B cell (primary cell): ENCODE data around the gene RPL13. TPM values are rescaled to one million over a fixed set of nuclear protein-coding genes. Genes with fewer than 3 reads are reported as not detected.

Experiments used
- ATAC-seq: fragments of 200-7000 bp; cut with Tn5 transposase; one replicate; pipeline ENCODE4 v1.10.0; 2021; ENCODE audit warnings: low read depth, mild to moderate bottlenecking, moderate number of reproducible peaks, moderate library complexity
- CTCF ChIA-PET: fragments of 350-600 bp; sonication (Branson Sonifier 250); formaldehyde crosslinking; loops from one replicate; lab custom pipeline; 2021; ENCODE audit warnings: antibody characterized with exemption, inconsistent platforms; lab: Charles Lee
- POLR2A ChIA-PET: fragments of 350-600 bp; sonication (Branson Sonifier 250); formaldehyde crosslinking; loops from one replicate; lab custom pipeline; 2021; ENCODE audit warnings: antibody characterized with exemption; lab: Charles Lee
- DNase-seq: peaks from one replicate; pipeline ENCODE4 v3.0.0; 2013
- H2AFZ ChIP-seq: 2 replicates; pipeline ENCODE4 v1.6.1; 2012; ENCODE audit warnings: mild to moderate bottlenecking, low read depth, low read length; ENCODE audit not compliant: insufficient read depth, poor library complexity, severe bottlenecking
- H3K27ac ChIP-seq, 2 donors: 1 replicate in 1 of 2; 2 replicates in 1 of 2; pipeline ENCODE4 v1.5.1; 2012 to 2013; ENCODE audit warnings: low read length in 2 of 2, mild to moderate bottlenecking in 2 of 2, moderate library complexity in 1 of 2
- H3K27me3 ChIP-seq, 4 experiments: fragments of 200-600 bp in 1 of 4; sonication (generic) in 1 of 4; replicated peaks in 1 of 4; 1 replicate in 2 of 4; 2 replicates in 2 of 4; pipeline versions ENCODE4 v1.6.1 to v1.7.0; 2013 to 2016; ENCODE audit warnings: low read length in 3 of 4, mild to moderate bottlenecking in 2 of 4, mixed read lengths in 1 of 4, moderate library complexity in 1 of 4; ENCODE audit not compliant: insufficient read depth in 4 of 4, control insufficient read depth in 3 of 4; ENCODE audit errors: control extremely low read depth in 1 of 4
- H3K36me3 ChIP-seq, 2 experiments: replicated peaks in 1 of 2; 1 replicate in 1 of 2; 2 replicates in 1 of 2; pipeline versions ENCODE4 v1.6.1 to v1.7.1; 2013; ENCODE audit warnings: low read length in 1 of 2; ENCODE audit not compliant: insufficient read depth in 2 of 2, control insufficient read depth in 1 of 2; ENCODE audit errors: control extremely low read depth in 1 of 2, extremely low read depth in 1 of 2
- H3K4me1 ChIP-seq, 2 donors: fragments of 200-600 bp in 1 of 2; sonication (generic) in 1 of 2; 1 replicate in 1 of 2; 2 replicates in 1 of 2; pipeline versions ENCODE4 v1.5.1 to v1.6.1; 2013 to 2017; ENCODE audit warnings: low read length in 2 of 2; ENCODE audit not compliant: control insufficient read depth in 2 of 2, insufficient read depth in 2 of 2
- H3K4me2 ChIP-seq: replicated peaks from 2 replicates; pipeline ENCODE3; 2012; ENCODE audit warnings: mild to moderate bottlenecking, low read depth, low read length; ENCODE audit not compliant: poor library complexity, severe bottlenecking
- H3K4me3 ChIP-seq, 5 experiments: fragments of 200-600 bp in 1 of 5; sonication (generic) in 1 of 5; 1 replicate in 3 of 5; 2 replicates in 2 of 5; pipeline versions ENCODE4 v1.5.1 to v1.7.0; 2011 to 2016; ENCODE audit warnings: low read length in 4 of 5, mild to moderate bottlenecking in 4 of 5, low read depth in 2 of 5, control low read depth in 1 of 5, moderate library complexity in 1 of 5; ENCODE audit not compliant: insufficient read depth in 1 of 5; ENCODE audit errors: control extremely low read depth in 1 of 5, extremely low read depth in 1 of 5
- H3K79me2 ChIP-seq: fragments of 200-600 bp; sonication (generic); one replicate; pipeline ENCODE4 v1.6.0; 2016; ENCODE audit warnings: low read length; ENCODE audit not compliant: control insufficient read depth, insufficient read depth
- H3K9ac ChIP-seq: fragments of 200-600 bp; sonication (generic); 2 replicates; pipeline ENCODE4 v1.6.1; 2017; ENCODE audit warnings: mild to moderate bottlenecking, low read length, moderate library complexity
- H3K9me3 ChIP-seq, 3 donors: one replicate each; pipeline versions ENCODE4 v1.6.1 to v1.7.1; 2013; ENCODE audit warnings: low read length in 2 of 3; ENCODE audit not compliant: control insufficient read depth in 2 of 3, insufficient read depth in 1 of 3; ENCODE audit errors: control extremely low read depth in 1 of 3
- H4K20me1 ChIP-seq: 2 replicates; pipeline ENCODE4 v1.6.0; 2012; ENCODE audit warnings: mild to moderate bottlenecking, low read length; ENCODE audit not compliant: insufficient read depth, control insufficient read depth, poor library complexity, severe bottlenecking
- H3K27ac Mint-ChIP-seq: one replicate; pipeline ENCODE4 v1.8.0; 2021; ENCODE audit warnings: mixed read lengths
- H3K27me3 Mint-ChIP-seq: one replicate; pipeline ENCODE4 v1.8.0; 2021; ENCODE audit warnings: mixed read lengths
- H3K4me1 Mint-ChIP-seq: one replicate; pipeline ENCODE4 v1.8.0; 2021; ENCODE audit warnings: mixed read lengths
- H3K4me3 Mint-ChIP-seq: one replicate; pipeline ENCODE4 v1.8.0; 2021; ENCODE audit warnings: mixed read lengths
- H3K9me3 Mint-ChIP-seq: one replicate; pipeline ENCODE4 v1.8.0; 2022; ENCODE audit warnings: mixed read lengths; ENCODE audit not compliant: insufficient read depth
- CTCF ChIP-seq: fragments of 200-600 bp; IDR thresholded peaks from one replicate; pipeline ENCODE4 v1.8.0; 2022; ENCODE audit warnings: antibody characterized with exemption, mild to moderate bottlenecking
- EZH2 ChIP-seq: IDR thresholded peaks from 2 replicates; pipeline ENCODE4 v1.6.1; 2012; ENCODE audit warnings: borderline replicate concordance, low read depth, mild to moderate bottlenecking, moderate library complexity, low read length; ENCODE audit not compliant: insufficient read depth, poor library complexity, severe bottlenecking
- WGBS: methylation state at CpG from one replicate; pipeline ENCODE4 v1.1.5; 2013; ENCODE audit warnings: missing lambda C conversion rate; ENCODE audit not compliant: insufficient coverage; 5-methylcytosine and 5-hydroxymethylcytosine counted together
- intact Hi-C: fragments of 100-400 bp; cut with micrococcal nuclease; formaldehyde crosslinking; loops from one replicate; pipeline ENCODE4 v1.10.0; 2022
- polyA plus RNA-seq: library from polyadenylated mRNA; depleted of rRNA; stranded (reverse); fragments of >200 nt; gene quantifications from 2 replicates; pipeline ENCODE4 v1.2.3, GENCODE V29; 2012
- total RNA-seq, 2 donors: library from RNA; stranded (reverse); fragments of 120-200 nt in 1 of 2; gene quantifications; 1 replicate in 1 of 2; 2 replicates in 1 of 2; pipeline versions ENCODE4 v1.2.3 to v1.2.4, GENCODE V29; 2013 to 2022

RPL13 gene
- total and polyA plus RNA-seq, 2 donors (not counting 1 experiment from before 2014, with no cell fraction given), result 3,184 to 11,676 TPM

- POLR2A ChIA-PET, result no interaction called here
- peaks cover 4 to 40% of the 10 kb centered on the region in 2 experiments for H3K36me3 ChIP-seq
- peak overlapping the region; percentile 6 to 99 (median 92) for H3K4me3 ChIP-seq
- ATAC-seq, result no peak
- CTCF ChIA-PET, result no interaction called here
- Mint-ChIP-seq H3K27me3 (no peaks in the 10 kb centered on the region), H3K4me1 (peaks cover 52% of the 10 kb centered on the region), H3K4me3 (peak overlapping the region; percentile 92), H3K27ac (peak overlapping the region; percentile 84), H3K9me3 (no peaks in the 10 kb centered on the region)
- WGBS, result 52% methylated on average over 8 of the region's 23 CpGs
- H3K9me3 ChIP-seq, result no peaks in the 10 kb centered on the region
- no peak overlapping the region for H2AFZ ChIP-seq
- H3K27me3 ChIP-seq, result no peaks in the 10 kb centered on the region
- H3K4me2 ChIP-seq, result peak overlapping the region; percentile 96
- peak overlapping the region in 1 of 2 donors; percentile 91 for H3K27ac ChIP-seq
- peak; percentile 37 for DNase-seq
- intact Hi-C loops, result loop anchor here (5.0 to 10.0 kb wide), 2 partner anchors 125 to 877 kb away; partner anchors contain the start of genes CDK10 and SNAI3
- H3K4me1 ChIP-seq, result peaks cover 42 to 49% of the 10 kb centered on the region in 2 donors
- no peak for TF ChIP-seq EZH2
- H4K20me1 ChIP-seq, result peaks cover 59% of the 10 kb centered on the region
- peak overlapping the region; percentile 98 for H3K9ac ChIP-seq
- H3K79me2 ChIP-seq, result peaks cover 28% of the 10 kb centered on the region
These were observed 1.6 kb downstream of the RPL13 start for GRCh38 chr16:89561884-89562599.

- Histone ChIP-seq H3K4me3 (no peak overlapping the region), H3K9me3 (no peaks in the 10 kb centered on the region), H3K27ac (no peak overlapping the region), H3K79me2 (peaks cover 24% of the 10 kb centered on the region), H3K36me3 (peaks cover 4 to 40% of the 10 kb centered on the region in 2 experiments), H3K9ac (no peak overlapping the region), H3K27me3 (no peaks in the 10 kb centered on the region), H3K4me2 (no peak overlapping the region), H4K20me1 (peaks cover 59% of the 10 kb centered on the region), H2AFZ (no peak overlapping the region), H3K4me1 (peaks cover 42 to 49% of the 10 kb centered on the region in 2 donors)
- WGBS, result 76% methylated on average over 5 of the region's 12 CpGs
- CTCF ChIA-PET, result no interaction called here
- TF ChIP-seq EZH2 (no peak), CTCF (no peak)
- ATAC-seq (no peak), DNase-seq (no peak)
- Mint-ChIP-seq H3K27ac (peak overlapping the region; percentile 63), H3K4me3 (peak overlapping the region; percentile 62), H3K9me3 (no peaks in the 10 kb centered on the region), H3K27me3 (no peaks in the 10 kb centered on the region), H3K4me1 (peaks cover 49% of the 10 kb centered on the region)
- intact Hi-C loops, result loop anchor here (5.0 to 10.0 kb wide), 2 partner anchors 124 to 878 kb away; partner anchors contain the start of genes CDK10 and SNAI3
- POLR2A ChIA-PET, result interaction anchor here (0.6 to 1.7 kb wide), 3 partner anchors 12 to 321 kb away, joined by 3 to 9 read pairs (median 3); partner anchors contain the start of gene CPNE7
These were observed 2.5 kb downstream of the RPL13 start for GRCh38 chr16:89562939-89563338.
